HG03378 (cell line): ENCODE data around the gene CCDC134.

ENCODE experiments used
- ATAC-seq: cut with Tn5 transposase; IDR thresholded peaks from one replicate; pipeline ENCODE4 v1.9.1; 2021; ENCODE audit warnings: mild to moderate bottlenecking, moderate library complexity; ENCODE audit not compliant: unreplicated experiment

The CCDC134 gene

GRCh38 chr22:41875531-41876270, 75.2 kb downstream of the CCDC134 start:
- ATAC-seq, result no peak
